Gastroesophageal sphincter (tissue), 4 donors: ENCODE measurements around the gene EML5. TPM values are rescaled to one million over a fixed set of nuclear protein-coding genes. Genes with fewer than 3 reads are reported as not detected.
A peak's percentile ranks its signal among the peaks of the same experiment; 100 is the strongest.

Experiments used
- ATAC-seq: fragments of 150-250 bp; one replicate; pipeline ENCODE4 v1.9.1; 2016; ENCODE audit warnings: mild to moderate bottlenecking, moderate library complexity
- H3K27ac ChIP-seq, 4 donors: fragments of 200-600 bp; sonication (generic) in 3 of 4; 1 replicate in 3 of 4; 2 replicates in 1 of 4; pipeline ENCODE4 v1.5.1; 2016 to 2019
- H3K27me3 ChIP-seq: fragments of 200-600 bp; sonication (generic); one replicate; pipeline ENCODE4 v1.5.1; 2019
- H3K36me3 ChIP-seq, 2 donors: fragments of 200-600 bp; sonication (generic); one replicate each; pipeline ENCODE4 v1.5.1; 2019; ENCODE audit warnings: control low read depth in 1 of 2
- H3K4me1 ChIP-seq, 3 donors: fragments of 200-600 bp; sonication (generic); 1 replicate in 2 of 3; 2 replicates in 1 of 3; pipeline ENCODE4 v1.5.1; 2016 to 2019; ENCODE audit warnings: control low read depth in 2 of 3
- H3K4me3 ChIP-seq, 2 donors: fragments of 200-600 bp; sonication (generic); one replicate each; pipeline ENCODE4 v1.5.1; 2019; ENCODE audit warnings: mild to moderate bottlenecking in 1 of 2, moderate library complexity in 1 of 2
- H3K9me3 ChIP-seq, 3 donors: fragments of 200-600 bp; sonication (generic); one replicate each; pipeline ENCODE4 v1.5.1; 2017 to 2019; ENCODE audit warnings: control low read depth in 2 of 3
- EP300 ChIP-seq: sonication (generic); formaldehyde crosslinking; IDR thresholded peaks from one replicate; pipeline ENCODE4 v1.6.1; 2017; ENCODE audit warnings: antibody characterized with exemption, mild to moderate bottlenecking
- POLR2A ChIP-seq, 2 donors: fragments of 450-650 bp; IDR thresholded peaks; one replicate each; pipeline ENCODE4 v1.6.1; 2017; ENCODE audit warnings: antibody characterized with exemption in 2 of 2, mild to moderate bottlenecking in 2 of 2, moderate library complexity in 1 of 2
- POLR2AphosphoS5 ChIP-seq: sonication (generic); formaldehyde crosslinking; IDR thresholded peaks from one replicate; pipeline ENCODE4 v1.6.1; 2017; ENCODE audit warnings: antibody characterized with exemption
- WGBS, 2 donors: methylation state at CpG; one replicate each; pipeline ENCODE4 v1.1.5; 2018; ENCODE audit warnings: low coverage in 1 of 2; 5-methylcytosine and 5-hydroxymethylcytosine counted together
- total RNA-seq, 4 donors: library from RNA; depleted of rRNA; stranded (reverse); fragments of >200 nt; gene quantifications; one replicate each; pipeline ENCODE4 v1.1.0, GENCODE V29; 2016
- TF ChIP-seq, protein P1 (sequence below), 4 experiments: fragments of 200-600 bp in 2 of 4; fragments of 450-650 bp in 2 of 4; sonication (generic) in 1 of 4; IDR thresholded peaks; one replicate each; pipeline ENCODE4 v1.5.1; 2017 to 2019; ENCODE audit warnings: antibody characterized with exemption in 4 of 4, mild to moderate bottlenecking in 2 of 4, moderate library complexity in 2 of 4

EML5 gene
- total RNA-seq, 4 donors from 2014 or later = 3.9 to 6.7 (median 4.5) TPM

DNA sequence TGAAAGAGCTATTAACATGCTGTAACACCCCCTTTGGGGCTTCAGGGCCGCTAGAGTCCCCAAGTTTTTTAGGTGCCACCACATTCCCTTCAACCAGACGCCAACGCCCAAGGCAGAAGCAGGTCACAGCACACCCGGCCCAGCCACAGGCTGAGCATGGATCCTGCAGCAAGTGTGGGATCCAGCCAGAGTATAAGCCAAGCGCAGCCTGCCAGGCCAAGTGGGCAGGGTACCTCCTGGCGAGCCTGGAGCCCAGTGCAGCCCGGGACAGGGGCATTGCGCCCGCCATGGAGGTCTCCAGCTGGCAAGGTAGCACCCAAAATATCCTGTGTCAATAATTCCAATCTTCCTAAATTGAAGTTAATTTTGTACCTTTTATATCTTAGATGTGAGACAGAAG, 55.5 kb downstream of the EML5 start:
- WGBS, 2 donors = 90 to 98% methylated on average over 2 to 5 of the region's 9 CpGs
- H3K9me3 ChIP-seq = no peaks in the 10 kb centered on the region

GRCh38 chr14:88733121-88733520, 59.6 kb downstream of the EML5 start:
- ATAC-seq = no peak
- WGBS, 2 donors = 79% methylated on average over 2 of the region's 2 CpGs

More for the DNA sequence above, 55.5 kb downstream of the EML5 start:
- H3K36me3 ChIP-seq = no peaks in the 10 kb centered on the region
- TF ChIP-seq POLR2AphosphoS5 (no peak), POLR2A (IDR thresholded peaks at IDR 0.05) (no peak)
- ATAC-seq = no peak
- H3K27me3 ChIP-seq = no peaks in the 10 kb centered on the region
- H3K27ac ChIP-seq = no peak overlapping the region
- no peak overlapping the region for H3K4me3 ChIP-seq
- H3K4me1 ChIP-seq = no peaks in the 10 kb centered on the region

GRCh38 chr14:88729159-88729558, 63.6 kb downstream of the EML5 start:
- ATAC-seq = no peak
- no peak overlapping the region for H3K27ac ChIP-seq
- H3K4me3 ChIP-seq = no peak overlapping the region
- no peaks in the 10 kb centered on the region for H3K4me1 ChIP-seq
- H3K36me3 ChIP-seq = no peaks in the 10 kb centered on the region
- H3K9me3 ChIP-seq = no peaks in the 10 kb centered on the region
- TF ChIP-seq POLR2A (IDR thresholded peaks at IDR 0.05) = no peak
- TF ChIP-seq, protein P1, sequence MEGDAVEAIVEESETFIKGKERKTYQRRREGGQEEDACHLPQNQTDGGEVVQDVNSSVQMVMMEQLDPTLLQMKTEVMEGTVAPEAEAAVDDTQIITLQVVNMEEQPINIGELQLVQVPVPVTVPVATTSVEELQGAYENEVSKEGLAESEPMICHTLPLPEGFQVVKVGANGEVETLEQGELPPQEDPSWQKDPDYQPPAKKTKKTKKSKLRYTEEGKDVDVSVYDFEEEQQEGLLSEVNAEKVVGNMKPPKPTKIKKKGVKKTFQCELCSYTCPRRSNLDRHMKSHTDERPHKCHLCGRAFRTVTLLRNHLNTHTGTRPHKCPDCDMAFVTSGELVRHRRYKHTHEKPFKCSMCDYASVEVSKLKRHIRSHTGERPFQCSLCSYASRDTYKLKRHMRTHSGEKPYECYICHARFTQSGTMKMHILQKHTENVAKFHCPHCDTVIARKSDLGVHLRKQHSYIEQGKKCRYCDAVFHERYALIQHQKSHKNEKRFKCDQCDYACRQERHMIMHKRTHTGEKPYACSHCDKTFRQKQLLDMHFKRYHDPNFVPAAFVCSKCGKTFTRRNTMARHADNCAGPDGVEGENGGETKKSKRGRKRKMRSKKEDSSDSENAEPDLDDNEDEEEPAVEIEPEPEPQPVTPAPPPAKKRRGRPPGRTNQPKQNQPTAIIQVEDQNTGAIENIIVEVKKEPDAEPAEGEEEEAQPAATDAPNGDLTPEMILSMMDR (IDR thresholded peaks at IDR 0.05) = peak in 1 of 4 experiments; percentile 4
- TF ChIP-seq EP300 = no peak
- TF ChIP-seq POLR2AphosphoS5 = no peak
- no peaks in the 10 kb centered on the region for H3K27me3 ChIP-seq

More at GRCh38 chr14:88733121-88733520, 59.6 kb downstream of the EML5 start:
- no peaks in the 10 kb centered on the region for H3K4me1 ChIP-seq
- no peaks in the 10 kb centered on the region for H3K27me3 ChIP-seq
- H3K4me3 ChIP-seq = no peak overlapping the region
- H3K27ac ChIP-seq = no peak overlapping the region
- H3K36me3 ChIP-seq = no peaks in the 10 kb centered on the region
- no peaks in the 10 kb centered on the region for H3K9me3 ChIP-seq
- no peak for TF ChIP-seq EP300
- no peak for TF ChIP-seq POLR2AphosphoS5
- TF ChIP-seq, protein P1 (IDR thresholded peaks at IDR 0.05) = no peak
- TF ChIP-seq POLR2A (IDR thresholded peaks at IDR 0.05) = no peak

DNA sequence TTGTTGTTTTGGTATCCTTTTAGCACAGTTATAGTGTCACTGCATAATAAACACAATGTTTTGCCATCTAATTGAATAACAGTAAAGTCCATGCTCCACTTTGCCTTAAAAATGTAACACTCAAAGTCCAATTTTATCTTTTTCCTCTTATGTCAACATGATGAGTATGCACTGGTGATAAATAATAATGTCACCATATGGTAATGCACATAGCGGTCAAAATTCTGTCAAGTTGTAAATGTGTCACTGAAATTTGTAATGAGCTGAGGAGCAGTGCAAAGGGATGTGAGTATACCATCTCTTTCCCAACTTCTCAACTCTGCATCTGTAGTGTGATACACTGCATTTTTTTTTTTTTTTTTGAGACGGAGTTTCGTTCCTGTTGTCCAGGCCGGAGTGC, 65.7 kb downstream of the EML5 start:
- Histone ChIP-seq H3K27ac (no peak overlapping the region), H3K36me3 (no peaks in the 10 kb centered on the region), H3K27me3 (no peaks in the 10 kb centered on the region), H3K4me1 (no peaks in the 10 kb centered on the region), H3K9me3 (no peaks in the 10 kb centered on the region), H3K4me3 (no peak overlapping the region)
- WGBS, 2 donors = 85 to 90% methylated on average over 3 of the region's 4 CpGs
- ATAC-seq = no peak
- no peak for TF ChIP-seq POLR2A (IDR thresholded peaks at IDR 0.05)
- no peak for TF ChIP-seq EP300
- TF ChIP-seq, protein P1 (IDR thresholded peaks at IDR 0.05) = no peak
- TF ChIP-seq POLR2AphosphoS5 = no peak

- WGBS, 2 donors = 75 to 81% methylated on average over 2 of the region's 2 CpGs
- Histone ChIP-seq H3K9me3 (no peaks in the 10 kb centered on the region), H3K4me1 (no peaks in the 10 kb centered on the region), H3K27ac (no peak overlapping the region), H3K36me3 (no peaks in the 10 kb centered on the region), H3K4me3 (no peak overlapping the region), H3K27me3 (no peaks in the 10 kb centered on the region)
- TF ChIP-seq POLR2A (IDR thresholded peaks at IDR 0.05) (no peak), EP300 (no peak), POLR2AphosphoS5 (no peak)
- TF ChIP-seq, protein P1 (IDR thresholded peaks at IDR 0.05) = no peak
- no peak for ATAC-seq
These were observed 82.0 kb downstream of the EML5 start for GRCh38 chr14:88710709-88711108.
